ENCODE measurements around the gene STK32B.

DNA sequence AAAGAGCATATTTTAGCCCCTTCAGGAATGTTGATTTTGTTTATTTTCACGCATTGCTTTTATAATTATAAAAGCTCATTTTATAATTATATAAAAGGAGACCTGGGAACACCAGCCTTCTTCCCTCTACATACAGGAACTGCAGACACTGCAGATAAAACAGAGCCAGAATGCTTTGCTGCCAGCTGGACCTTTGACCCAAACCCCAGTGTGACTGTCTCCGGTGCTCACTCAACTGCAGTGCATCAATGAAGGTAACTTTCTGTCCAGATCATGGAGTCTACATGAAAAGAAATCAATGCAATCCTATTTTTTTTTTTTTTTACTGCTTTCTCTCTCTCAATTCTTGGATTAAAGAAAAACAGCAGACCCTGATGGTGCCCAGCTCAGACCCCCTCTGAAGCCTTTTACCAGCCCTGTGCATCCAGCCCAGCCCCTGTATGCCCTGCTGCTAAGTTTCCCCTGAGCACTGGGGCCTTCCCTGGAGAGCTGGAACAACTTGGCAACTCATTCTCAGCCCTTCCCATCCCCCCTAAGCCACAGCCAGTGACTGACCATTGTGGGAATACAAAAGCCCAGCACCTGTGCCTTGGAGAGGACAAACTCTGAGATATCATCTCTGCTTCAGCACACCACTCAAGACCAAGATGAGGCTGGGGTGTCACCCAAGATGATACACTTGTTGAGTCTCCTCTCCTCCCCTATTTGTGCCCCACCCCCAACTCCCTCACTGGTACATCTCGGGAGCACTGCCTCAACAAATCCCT, 475.0 kb downstream of the STK32B start:
- TF ChIP-seq, protein P1, sequence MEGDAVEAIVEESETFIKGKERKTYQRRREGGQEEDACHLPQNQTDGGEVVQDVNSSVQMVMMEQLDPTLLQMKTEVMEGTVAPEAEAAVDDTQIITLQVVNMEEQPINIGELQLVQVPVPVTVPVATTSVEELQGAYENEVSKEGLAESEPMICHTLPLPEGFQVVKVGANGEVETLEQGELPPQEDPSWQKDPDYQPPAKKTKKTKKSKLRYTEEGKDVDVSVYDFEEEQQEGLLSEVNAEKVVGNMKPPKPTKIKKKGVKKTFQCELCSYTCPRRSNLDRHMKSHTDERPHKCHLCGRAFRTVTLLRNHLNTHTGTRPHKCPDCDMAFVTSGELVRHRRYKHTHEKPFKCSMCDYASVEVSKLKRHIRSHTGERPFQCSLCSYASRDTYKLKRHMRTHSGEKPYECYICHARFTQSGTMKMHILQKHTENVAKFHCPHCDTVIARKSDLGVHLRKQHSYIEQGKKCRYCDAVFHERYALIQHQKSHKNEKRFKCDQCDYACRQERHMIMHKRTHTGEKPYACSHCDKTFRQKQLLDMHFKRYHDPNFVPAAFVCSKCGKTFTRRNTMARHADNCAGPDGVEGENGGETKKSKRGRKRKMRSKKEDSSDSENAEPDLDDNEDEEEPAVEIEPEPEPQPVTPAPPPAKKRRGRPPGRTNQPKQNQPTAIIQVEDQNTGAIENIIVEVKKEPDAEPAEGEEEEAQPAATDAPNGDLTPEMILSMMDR (IDR thresholded peaks at IDR 0.05): no peak
- TF ChIP-seq TAF1 (IDR thresholded peaks at IDR 0.05; ENCODE audit: borderline replicate concordance, low read depth, low read length) (no peak), RFX5 (IDR thresholded peaks at IDR 0.05; ENCODE audit: low read length) (no peak), POLR2AphosphoS5 (IDR thresholded peaks at IDR 0.05; ENCODE audit: low read depth, low read length) (no peak), CHD2 (IDR thresholded peaks at IDR 0.05; ENCODE audit: low read length, partially characterized antibody) (no peak), YY1 (IDR thresholded peaks at IDR 0.05; ENCODE audit: low read depth) (no peak)

Data from SK-N-SH (cell line).